ENCODE data around the gene FAM151A.
"Not testable (repeated sequence)": the region's sequence is repeated elsewhere in the genome, so short reads cannot be mapped to it uniquely, and the experiment has no call there.

FAM151A gene

GRCh38 chr1:54636461-54637446 lies 13.4 kb upstream of the FAM151A start:
- DNase-seq = not testable (repeated sequence)

DNA sequence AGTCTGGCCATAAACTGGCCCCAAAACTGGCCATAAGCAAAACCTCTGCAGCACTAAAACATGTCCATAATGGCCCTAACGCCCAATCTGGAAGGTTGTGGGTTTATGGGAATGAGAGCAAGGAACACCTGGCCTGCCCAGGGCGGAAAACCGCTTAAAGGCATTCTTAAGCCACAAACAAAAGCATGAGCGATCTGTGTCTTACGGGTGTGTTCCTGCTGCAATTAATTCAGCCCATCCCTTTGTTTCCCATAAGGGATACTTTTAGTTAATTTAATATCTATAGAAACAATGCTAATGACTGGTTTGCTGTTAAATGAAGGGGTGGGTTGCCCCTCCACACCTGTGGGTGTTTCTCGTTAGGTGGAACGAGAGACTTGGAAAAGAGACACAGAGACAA lies 12.5 kb upstream of the FAM151A start:
- DNase-seq = not testable (repeated sequence)

GRCh38 chr1:54627196-54627595 lies 3.9 kb upstream of the FAM151A start:
- DNase-seq = no peak

GRCh38 chr1:54624466-54625464 lies 1.4 kb upstream of the FAM151A start:
- no peak for DNase-seq

GRCh38 chr1:54619749-54620148 lies 3.6 kb downstream of the FAM151A start:
- DNase-seq = no peak

DNA sequence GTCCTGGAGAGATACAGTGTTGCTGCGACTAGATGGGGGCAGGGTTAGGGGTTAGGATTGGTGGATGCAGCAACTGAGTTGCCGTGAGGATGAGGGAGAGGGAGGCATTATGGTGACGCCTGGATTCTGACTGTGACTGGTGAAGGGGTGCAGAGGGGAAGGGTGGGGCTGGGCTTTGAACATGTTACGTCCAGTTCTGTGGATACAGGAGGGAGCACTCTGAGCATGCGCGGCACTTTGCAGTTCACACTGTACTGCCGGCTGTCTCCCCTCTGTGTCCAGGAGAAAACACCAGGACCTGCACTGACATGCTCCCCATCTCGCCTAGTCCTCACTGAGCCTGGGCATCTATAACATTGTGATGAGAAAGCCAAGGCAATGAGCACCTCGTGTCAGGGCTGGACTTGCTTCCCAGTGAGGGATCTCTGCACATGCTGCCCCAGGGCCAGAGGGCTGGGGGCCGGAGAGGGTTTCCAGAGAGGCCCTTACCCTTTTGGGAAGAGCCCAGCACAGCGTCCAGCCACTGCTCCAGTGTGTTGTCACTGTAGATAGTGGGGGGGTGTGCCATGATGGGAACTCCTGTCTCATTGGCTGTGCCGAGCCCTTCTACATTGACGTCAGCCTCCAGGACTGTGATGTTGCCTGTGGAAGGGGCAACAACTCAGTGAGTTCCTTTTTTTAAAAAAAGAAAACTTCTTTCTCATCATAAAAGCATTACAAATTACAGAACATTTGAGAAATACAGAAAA lies 7.6 kb downstream of the FAM151A start:
- DNase-seq = no peak

DNA sequence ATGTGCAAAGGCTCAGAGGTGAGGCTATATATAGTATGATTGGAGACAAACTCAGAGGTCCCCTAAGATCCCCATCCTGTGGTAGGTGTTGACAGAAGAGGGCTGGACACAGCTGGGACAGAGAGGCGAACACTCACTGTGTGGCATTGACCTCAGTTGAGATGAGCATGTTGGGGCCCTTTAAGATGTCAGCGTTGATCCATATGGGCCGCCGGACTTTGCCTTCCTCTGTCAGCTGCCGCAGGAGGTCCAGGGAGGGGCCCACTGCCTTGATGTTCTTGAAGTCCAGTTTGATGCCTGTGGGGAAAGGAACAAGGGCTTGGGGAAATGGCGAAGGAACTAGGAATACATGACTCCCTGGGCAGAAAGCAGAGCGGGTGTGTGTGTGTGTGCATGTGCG lies 8.8 kb downstream of the FAM151A start:
- DNase-seq = no peak

DNA sequence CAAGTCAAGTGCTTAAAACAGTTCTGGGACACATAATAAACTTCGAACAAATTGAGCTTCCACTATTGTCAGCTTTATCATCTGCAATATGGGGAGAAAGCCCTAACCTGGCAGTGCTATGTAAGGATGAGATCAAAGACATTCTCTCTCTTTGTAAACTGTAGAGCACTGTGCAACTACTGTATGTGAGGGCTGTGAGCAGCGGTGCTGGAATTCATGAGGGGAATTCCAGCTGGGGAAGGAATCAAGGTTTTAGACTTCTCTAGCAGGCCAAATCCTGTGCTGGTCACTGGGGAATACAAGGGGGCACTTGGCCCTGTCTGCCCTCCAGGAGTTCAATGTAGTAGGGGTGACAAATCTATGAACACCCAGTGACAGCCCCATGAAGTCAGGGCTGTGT lies 9.3 kb downstream of the FAM151A start:
- DNase-seq = no peak

DNA sequence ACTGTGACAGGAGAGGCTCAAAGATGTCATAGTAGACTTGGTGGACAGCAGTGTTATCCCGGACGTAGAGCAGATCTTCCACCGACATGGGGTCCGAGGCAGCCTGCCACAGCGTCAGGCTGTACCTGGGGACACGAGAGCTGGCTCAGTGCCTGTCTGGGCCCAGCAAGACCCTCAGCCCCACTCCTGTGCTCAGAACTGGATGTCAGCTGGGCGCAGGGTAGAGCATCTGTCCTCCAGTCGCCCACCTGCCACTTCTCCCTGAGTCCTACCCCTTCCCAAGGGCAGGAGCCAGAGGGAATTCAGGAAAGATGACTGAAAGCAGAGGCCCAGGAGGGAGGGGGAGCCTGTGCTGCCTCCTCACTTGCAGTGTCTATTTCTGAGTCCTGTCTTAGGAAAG lies 11.7 kb downstream of the FAM151A start:
- DNase-seq = no peak

DNA sequence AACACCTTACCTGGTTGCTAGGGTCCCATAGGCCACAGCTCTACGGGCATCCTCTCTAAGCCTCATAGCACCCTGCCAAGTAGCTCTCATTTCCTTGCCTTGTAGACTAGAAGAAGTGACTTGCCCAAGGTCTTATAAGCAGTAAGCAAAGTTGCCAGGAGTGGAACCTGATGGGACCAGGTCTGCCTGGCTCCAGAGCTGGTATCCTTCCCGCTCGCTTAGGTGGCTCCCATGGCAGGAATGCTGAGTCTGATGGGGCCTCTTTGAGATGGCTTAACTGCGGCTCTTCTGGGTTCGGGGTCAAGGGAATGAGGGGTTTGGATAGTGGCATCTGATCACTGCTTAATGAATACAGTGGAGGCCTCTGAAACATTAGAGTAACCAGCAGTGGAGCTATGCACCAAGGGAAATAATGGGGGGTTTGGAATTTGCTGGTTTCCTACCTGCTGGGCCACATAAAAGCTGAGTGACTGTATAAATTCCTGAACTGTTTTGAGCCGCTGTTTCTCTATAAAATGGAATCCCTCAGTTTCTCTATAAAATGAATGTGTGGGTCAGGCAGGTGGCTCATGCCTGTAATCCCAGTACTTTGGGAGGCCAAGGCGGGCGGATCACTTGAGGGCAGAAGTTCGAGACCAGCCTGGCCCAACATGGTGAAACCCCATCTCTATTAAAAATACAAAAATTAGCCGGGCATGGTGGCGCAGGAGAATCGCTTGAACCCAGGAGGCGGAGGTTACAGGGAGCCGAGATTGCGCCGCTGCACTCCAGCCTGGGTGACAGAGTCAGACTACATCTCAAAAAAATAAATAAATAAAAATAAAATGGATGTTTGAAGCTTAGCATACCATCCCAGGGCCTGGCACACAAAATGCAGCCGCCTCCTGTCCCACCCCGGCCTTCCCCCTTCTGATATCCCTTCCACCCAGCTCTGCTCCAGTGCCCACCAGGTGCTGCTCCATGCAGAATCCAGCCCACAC lies 12.4 kb downstream of the FAM151A start:
- DNase-seq = no peak

DNA sequence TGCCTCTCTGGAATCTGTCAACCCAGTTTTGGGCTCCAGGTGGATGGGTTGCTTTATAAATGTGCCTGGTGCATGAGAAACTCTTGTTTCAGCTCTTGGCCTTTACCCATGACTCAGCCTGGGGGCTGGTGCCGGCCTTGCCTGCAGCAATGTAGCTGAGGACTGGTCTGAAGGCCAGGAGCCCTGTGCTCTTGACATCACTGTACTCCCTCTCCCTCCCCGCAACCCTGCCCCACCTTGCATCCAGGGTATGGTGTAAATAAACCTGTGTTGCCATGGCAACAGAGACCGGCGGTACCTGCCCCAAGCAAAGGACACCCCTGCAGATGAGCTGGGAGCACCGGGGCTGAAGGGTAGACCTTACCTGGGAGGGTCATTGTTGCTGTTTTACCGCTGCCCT lies 13.3 kb downstream of the FAM151A start:
- DNase-seq = no peak

DNA sequence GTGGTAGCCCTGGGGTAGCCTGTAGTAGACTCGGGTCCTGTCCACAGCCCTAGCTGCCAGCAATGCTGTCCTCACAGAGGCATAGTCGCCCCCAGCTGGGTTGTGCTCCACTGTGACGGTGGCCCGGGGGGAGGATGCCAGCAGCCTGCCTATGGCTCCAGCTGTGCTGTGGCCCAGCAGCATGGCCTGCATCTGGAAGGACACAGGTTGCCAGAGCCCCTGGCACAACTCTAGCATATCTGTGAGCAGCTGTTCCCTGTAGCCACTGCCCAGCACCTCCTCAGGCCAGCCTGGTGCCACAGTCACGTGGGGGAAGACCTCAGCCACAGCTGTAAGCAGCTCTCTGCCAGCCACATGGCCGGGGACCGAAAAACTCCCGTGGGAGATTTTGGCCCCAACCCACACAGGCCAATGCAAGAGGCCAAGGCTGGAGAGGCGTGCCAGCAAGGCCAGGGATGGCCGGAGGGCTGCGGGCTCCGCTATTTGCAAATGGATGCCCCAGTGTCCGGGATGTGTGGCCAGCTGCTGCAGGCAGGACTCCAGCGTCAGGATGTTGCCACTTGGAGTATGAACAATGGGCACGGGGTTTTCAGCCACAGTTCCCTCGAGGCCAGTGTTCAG lies 13.9 kb downstream of the FAM151A start:
- DNase-seq = no peak

DNA sequence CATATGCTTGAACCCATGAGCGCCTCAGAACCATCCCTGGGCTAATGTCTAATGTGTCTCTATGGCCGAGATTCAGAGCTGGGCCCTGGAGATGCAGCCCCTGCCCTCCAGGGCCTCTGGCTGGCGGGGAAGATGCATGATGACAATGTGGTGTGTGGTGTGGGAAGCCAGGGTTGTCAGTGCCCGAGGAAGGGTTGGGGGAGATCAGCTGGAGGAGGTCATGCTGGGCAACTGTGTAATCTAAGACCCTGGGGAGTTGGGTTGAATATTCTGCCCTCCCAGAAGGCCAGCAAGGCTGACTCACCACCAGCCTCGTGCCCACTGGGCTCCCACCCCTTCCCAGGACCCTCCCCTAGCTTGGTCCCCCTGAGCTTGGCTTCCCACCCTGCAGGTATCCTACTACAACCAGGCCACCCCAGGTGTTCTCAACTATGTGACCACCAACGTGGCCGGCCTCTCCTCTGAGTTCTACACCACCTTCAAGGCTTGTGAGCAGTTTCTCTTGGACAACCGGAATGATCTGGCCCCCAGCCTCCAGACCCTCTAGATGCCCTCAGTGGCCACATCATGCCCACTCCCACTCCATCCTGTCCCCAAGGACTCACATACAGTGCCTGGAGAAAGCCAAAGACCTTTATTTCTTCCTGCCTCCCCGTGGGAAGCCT lies 14.6 kb downstream of the FAM151A start:
- DNase-seq = no peak

- DNase-seq = no peak
Measured at GRCh38 chr1:54607821-54608565, 15.3 kb downstream of the FAM151A start.

DNA sequence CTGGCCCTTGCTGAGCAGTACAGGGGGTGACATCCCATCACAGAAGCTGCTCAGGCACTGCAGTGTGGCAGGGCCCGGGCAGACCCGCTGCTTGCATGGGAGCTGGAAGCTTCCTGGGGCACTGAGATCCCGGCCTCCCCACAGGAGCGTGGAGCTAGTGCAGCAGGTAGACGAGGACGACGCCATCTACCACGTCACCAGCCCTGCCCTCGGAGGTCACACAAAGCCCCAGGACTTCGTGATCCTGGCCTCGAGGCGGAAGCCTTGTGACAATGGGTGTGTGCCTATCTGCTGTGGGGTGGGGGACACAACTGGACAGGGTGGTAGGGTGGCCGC lies 16.4 kb downstream of the FAM151A start:
- no peak for DNase-seq

DNA sequence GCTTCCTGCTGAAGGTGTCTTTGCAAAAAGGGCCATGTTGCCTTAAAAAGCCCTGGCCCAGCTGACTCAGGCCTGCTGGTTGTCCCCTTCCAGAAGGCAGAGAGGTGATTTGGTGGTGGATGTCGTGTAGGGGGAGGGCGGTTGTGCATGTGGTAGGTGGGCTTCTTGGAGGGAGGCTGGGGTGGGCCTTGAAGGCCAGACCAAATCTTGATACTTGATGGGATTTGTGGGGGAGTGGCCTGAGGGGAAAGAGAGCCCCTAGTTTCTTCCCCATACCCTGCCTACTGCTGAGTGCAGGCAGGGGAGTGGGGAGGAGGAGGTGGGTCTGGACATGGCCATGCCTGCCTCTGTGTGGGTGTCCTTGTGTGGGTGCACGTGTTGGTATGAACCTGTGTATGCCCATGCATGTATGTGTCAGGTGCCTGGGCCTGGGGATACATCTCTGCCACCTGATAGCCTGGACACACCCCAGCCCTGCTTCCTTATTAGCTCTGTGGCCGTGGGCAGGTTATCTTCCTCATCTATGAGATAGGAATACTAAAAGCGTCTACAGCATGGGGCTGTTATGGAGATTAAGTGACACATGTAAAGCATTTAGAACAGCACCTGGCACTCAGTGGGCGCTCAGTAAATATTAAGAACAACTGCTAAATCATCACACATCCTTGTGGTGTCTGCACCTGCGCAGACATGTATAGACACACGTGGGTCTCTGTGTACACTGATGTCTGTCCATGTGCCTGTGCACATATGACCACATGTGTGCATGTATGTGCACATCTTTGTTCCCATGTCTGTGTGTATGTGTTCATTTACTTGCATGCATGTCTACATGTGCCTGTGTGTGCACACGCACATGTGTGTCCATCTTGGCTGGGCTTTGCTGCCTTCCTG lies 17.0 kb downstream of the FAM151A start:
- no peak for DNase-seq

DNA sequence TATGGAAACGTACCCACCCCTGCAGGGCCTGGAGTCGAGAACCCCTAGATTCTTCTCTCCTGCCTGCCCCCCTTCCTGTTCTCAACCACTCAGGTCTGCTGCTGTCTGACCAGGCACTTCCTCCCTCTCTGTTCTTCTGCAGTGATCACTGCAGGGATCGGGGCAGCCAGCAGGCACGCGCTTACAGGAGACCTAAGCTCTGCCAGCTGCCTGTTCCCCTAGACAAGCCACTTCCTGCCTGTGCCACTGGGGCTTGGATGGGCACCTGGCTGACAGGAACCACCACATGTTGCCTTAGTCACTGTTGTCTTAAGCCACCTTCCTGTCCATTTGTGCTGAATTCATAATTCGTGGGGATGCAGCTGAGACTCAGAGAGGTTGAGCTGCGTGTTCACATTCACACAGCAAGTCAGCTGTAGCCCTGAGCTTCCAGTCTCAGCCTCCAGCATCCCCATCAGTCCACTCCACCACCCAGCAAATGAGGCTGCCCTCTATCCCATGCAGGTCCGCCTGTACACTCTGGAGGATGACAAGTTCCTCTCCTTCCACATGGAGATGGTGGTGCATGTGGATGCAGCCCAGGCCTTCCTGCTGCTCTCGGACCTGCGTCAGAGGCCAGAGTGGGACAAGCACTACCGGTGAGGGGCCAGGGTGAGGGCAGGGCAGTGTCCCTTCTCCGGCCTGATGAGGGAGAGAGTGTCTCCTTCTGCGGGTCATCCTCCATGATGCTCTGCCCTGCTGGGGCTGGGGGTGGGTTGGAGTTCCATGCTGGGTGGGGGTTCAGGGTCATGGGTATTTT lies 18.6 kb downstream of the FAM151A start:
- DNase-seq = no peak

GRCh38 chr1:54604051-54604450 lies 19.3 kb downstream of the FAM151A start:
- no peak for DNase-seq
